Fibroblast of skin of left quadriceps (primary cell): Measurements from ENCODE around the gene CDH5.

Experiments
- DNase-seq, 2 experiments: peaks; one replicate each; pipeline ENCODE4 v3.0.0-alpha.2; 2013; ENCODE audit warnings: low read depth in 2 of 2

The CDH5 gene

GRCh38 chr16:66373667-66374066 is 7.2 kb downstream of the CDH5 start:
- no peak for DNase-seq

- no peak for DNase-seq
These were observed 7.7 kb downstream of the CDH5 start for GRCh38 chr16:66374176-66374575.

GRCh38 chr16:66375451-66375850 is 9.0 kb downstream of the CDH5 start:
- DNase-seq = no peak

- no peak for DNase-seq
These were observed 9.6 kb downstream of the CDH5 start for GRCh38 chr16:66376114-66376513.

- DNase-seq = no peak
These were observed 10.2 kb downstream of the CDH5 start for GRCh38 chr16:66376577-66377305.

- DNase-seq = no peak
These were observed 10.8 kb downstream of the CDH5 start for GRCh38 chr16:66377324-66377723.

GRCh38 chr16:66378741-66379570 is 12.5 kb downstream of the CDH5 start:
- no peak for DNase-seq

- no peak for DNase-seq
These were observed 13.1 kb downstream of the CDH5 start for GRCh38 chr16:66379571-66379941.

- DNase-seq = no peak
These were observed 13.9 kb downstream of the CDH5 start for GRCh38 chr16:66380421-66380820.

GRCh38 chr16:66381585-66382170 is 15.2 kb downstream of the CDH5 start:
- DNase-seq = no peak

GRCh38 chr16:66382171-66382965 is 15.9 kb downstream of the CDH5 start:
- peak; percentile 49 to 55 for DNase-seq

- peak; percentile 63 to 66 for DNase-seq
These were observed 16.4 kb downstream of the CDH5 start for GRCh38 chr16:66382966-66383299.

- DNase-seq = no peak
These were observed 17.1 kb downstream of the CDH5 start for GRCh38 chr16:66383551-66383950.

- DNase-seq = no peak
These were observed 18.9 kb downstream of the CDH5 start for GRCh38 chr16:66385415-66385814.

GRCh38 chr16:66386629-66387622 is 20.4 kb downstream of the CDH5 start:
- no peak for DNase-seq

GRCh38 chr16:66387817-66388332 is 21.4 kb downstream of the CDH5 start:
- DNase-seq = no peak

GRCh38 chr16:66388350-66389139 is 22.1 kb downstream of the CDH5 start:
- no peak for DNase-seq

- no peak for DNase-seq
These were observed 23.0 kb downstream of the CDH5 start for GRCh38 chr16:66389256-66390176.
